ENCODE results near the gene MSH5.

Gene MSH5

GRCh38 chr6:31730631-31731086 is 9.1 kb upstream of the MSH5 start:
- DNase-seq = no peak

GRCh38 chr6:31732029-31732428 is 7.8 kb upstream of the MSH5 start:
- no peak for DNase-seq

GRCh38 chr6:31733734-31734133 is 6.1 kb upstream of the MSH5 start:
- DNase-seq = no peak

GRCh38 chr6:31734247-31734820 is 5.5 kb upstream of the MSH5 start:
- DNase-seq = no peak

GRCh38 chr6:31734821-31735406 is 4.9 kb upstream of the MSH5 start:
- peak; percentile 84 for DNase-seq

- peak; percentile 94 for DNase-seq
Measured at GRCh38 chr6:31736021-31736767, 3.6 kb upstream of the MSH5 start, which contains the start of gene CLIC1. Gene CLIC1 (minus strand): TSS chr6:31736530. CDS start chr6:31736300, 230 bp downstream.

GRCh38 chr6:31736768-31737314 is 3.0 kb upstream of the MSH5 start:
- peak; percentile 47 for DNase-seq

GRCh38 chr6:31737315-31737990 is 2.4 kb upstream of the MSH5 start:
- peak; percentile 85 for DNase-seq

- peak; percentile 93 for DNase-seq
Measured at GRCh38 chr6:31737991-31738979, 1.5 kb upstream of the MSH5 start.

- DNase-seq = peak; percentile 71
Measured at GRCh38 chr6:31740397-31741223, 805 bp downstream of the MSH5 start.

GRCh38 chr6:31741815-31742214 is 2.0 kb downstream of the MSH5 start:
- DNase-seq = no peak

- DNase-seq = no peak
Measured at GRCh38 chr6:31742894-31743293, 3.1 kb downstream of the MSH5 start.

GRCh38 chr6:31744422-31744821 is 4.6 kb downstream of the MSH5 start:
- DNase-seq = no peak

- no peak for DNase-seq
Measured at GRCh38 chr6:31749301-31750036, 9.7 kb downstream of the MSH5 start.

GRCh38 chr6:31750411-31751022 is 10.7 kb downstream of the MSH5 start:
- no peak for DNase-seq

- no peak for DNase-seq
Measured at GRCh38 chr6:31752739-31753319, 13.0 kb downstream of the MSH5 start.

- DNase-seq = no peak
Measured at GRCh38 chr6:31758281-31758680, 18.5 kb downstream of the MSH5 start.

GRCh38 chr6:31760790-31761189 is 21.0 kb downstream of the MSH5 start:
- DNase-seq = no peak

GRCh38 chr6:31761343-31761742 is 21.5 kb downstream of the MSH5 start:
- no peak for DNase-seq
